GM10266 (cell line): ENCODE data around the gene CAST.

Experiments
- DNase-seq: peaks from one replicate; pipeline ENCODE4 v3.0.0; 2012; ENCODE audit errors: extremely low spot score
- CTCF ChIP-seq: IDR thresholded peaks from 2 replicates; pipeline ENCODE4 v1.5.1; 2012; ENCODE audit warnings: mild to moderate bottlenecking, low read depth; ENCODE audit not compliant: control insufficient read depth, insufficient read depth; ENCODE audit errors: missing control alignments

The CAST gene

DNA sequence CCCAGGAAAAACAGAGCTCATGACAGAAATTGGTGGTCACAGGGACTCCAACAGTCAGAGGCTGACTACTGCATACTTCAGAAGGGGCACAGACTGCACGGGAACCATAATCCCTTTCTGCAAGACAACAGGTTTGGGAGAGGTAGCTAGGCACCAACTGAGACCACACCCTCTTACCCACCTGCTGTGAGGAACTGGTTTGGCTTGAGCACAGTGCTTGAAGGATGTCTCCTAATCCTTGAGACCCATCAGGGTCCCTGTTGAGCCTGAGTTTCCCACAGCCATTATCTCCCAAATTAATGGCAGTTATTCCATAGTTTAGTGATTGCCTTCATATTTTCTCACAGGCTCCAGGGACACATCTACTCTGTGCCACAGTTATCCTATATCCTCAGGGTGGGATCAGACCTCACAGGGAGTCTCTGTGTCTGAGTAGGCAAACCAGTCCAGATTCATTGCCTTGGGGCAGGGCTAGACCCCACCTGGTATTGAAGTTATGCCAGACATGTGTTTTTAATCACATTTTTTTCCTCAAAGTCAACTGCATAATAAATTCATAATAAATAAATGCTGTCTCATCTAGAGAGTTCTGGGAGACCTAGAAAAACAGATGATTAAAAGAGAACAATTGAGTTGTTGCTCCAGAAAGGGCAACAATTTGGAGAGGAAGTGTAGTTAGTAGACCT lies 9.3 kb upstream of the CAST start:
- no peak for DNase-seq
- no peak for TF ChIP-seq CTCF

DNA sequence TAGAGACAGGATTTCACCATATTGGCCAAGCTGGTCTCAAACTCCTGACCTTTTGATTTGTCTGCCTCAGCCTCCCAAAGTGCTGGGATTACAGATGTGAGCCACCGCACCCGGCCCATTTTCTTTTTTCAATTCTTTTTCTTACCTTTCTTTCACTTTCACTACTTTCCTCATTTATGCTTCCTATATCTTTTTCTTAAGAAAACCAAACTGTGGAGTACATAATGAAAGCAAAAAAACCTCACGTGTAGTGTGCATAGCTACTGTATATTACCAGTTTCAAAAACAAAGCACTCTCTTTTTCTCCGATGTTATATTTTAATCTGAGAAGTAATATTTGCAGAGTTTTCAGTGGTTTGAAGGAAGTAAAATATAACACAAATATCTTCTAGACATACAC lies 8.0 kb upstream of the CAST start:
- DNase-seq: no peak
- TF ChIP-seq CTCF: no peak

DNA sequence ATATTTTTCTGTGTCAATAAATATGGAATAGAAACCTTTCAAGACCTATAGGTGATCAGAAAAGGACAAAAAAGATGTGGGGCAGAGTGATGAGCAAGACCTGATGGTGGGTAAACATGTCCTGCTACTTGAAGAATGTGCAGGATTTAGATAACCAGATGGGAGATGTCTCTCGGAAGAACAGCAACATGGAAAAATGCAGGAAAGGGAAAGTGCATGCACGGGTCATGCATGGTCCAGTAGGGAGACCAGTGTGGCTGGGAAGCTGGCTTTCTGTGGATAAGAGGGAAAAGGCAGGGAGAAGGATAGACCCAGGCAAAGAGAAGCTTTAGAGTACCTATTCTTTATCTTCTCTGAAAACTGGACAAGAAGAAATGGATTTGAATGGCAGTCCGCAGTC lies 7.1 kb upstream of the CAST start:
- TF ChIP-seq CTCF: no peak
- DNase-seq: no peak

GRCh38 chr5:96655506-96655905 lies 6.7 kb upstream of the CAST start:
- DNase-seq: no peak

DNA sequence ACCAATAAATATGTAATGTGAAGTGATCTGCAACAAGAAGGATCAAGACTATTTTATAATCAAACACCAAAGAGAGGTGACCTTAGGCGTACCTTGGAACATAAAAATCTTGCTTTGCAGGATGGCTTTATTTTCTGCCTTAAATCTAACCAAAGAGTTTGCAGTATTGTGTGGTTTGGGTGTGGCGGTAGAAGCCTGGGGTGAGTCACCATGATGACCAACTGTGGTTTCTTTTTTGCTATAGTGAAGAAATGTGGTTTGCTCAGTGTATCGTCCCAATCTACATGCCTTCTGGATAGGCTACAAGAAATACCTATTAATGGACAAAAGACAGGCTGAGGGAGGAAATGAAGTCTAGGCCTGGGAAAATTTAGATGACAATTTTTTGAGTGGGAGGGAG lies 5.1 kb upstream of the CAST start:
- TF ChIP-seq CTCF: no peak

More at GRCh38 chr5:96655506-96655905, 6.7 kb upstream of the CAST start:
- TF ChIP-seq CTCF: no peak

GRCh38 chr5:96658272-96658671 lies 3.9 kb upstream of the CAST start:
- DNase-seq: no peak
- TF ChIP-seq CTCF: no peak

More for the DNA sequence above, 5.1 kb upstream of the CAST start:
- peak; percentile 53 for DNase-seq

- DNase-seq: no peak
- no peak for TF ChIP-seq CTCF
These were observed 3.0 kb upstream of the CAST start for GRCh38 chr5:96659170-96659569.
